ENCODE results near the gene THRB.

THRB gene

GRCh38 chr3:24067483-24067882 is 427.2 kb downstream of the THRB start:
- DNase-seq, result no peak
